GM18502 (cell line): ENCODE data around the gene RPS27.
"Not testable (repeated sequence)": the region's sequence is repeated elsewhere in the genome, so short reads cannot be mapped to it uniquely, and the experiment has no call there.

ENCODE experiments used
- ATAC-seq: cut with Tn5 transposase; IDR thresholded peaks from one replicate; pipeline ENCODE4 v1.9.1; 2021; ENCODE audit warnings: mild to moderate bottlenecking; ENCODE audit not compliant: unreplicated experiment, poor library complexity

The RPS27 gene

DNA sequence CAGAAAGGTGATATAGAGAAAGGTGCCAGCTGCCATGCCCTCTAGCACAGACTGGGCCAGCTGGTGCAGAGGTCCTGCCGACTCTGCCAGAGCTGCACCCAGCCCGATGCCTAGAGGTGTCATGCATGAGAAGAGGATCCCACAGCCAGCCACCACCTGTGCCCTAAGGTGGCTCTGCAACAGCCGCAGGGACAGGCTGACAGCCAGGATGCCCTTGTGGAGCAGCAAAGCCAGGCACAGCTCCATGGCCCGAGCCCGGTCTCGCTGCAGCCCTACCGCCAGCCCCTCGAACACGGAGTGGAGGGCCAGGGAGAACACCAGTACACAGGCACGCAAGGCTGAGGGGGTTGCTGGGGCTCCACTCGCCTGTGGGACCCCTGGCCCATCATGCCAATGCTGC, 30.4 kb upstream of the RPS27 start:
- no peak for ATAC-seq

DNA sequence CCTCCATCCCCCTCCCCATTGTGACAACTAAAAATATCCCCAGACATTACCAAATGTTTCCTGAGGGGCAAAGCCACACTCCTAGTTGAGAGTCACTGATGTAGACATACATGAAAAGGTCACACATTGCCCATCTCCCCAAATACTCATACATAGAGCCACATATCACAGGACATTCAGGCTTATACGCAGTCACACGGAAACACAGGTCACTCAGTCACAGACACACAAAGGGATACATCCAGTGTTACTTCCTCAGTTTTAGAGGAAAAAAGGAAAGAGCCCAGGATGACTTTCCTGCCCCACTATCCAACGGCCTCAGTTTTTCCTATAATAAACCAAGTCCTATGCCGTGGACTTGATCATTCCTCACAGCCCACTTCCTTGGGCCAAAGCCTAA, 29.1 kb upstream of the RPS27 start:
- no peak for ATAC-seq

DNA sequence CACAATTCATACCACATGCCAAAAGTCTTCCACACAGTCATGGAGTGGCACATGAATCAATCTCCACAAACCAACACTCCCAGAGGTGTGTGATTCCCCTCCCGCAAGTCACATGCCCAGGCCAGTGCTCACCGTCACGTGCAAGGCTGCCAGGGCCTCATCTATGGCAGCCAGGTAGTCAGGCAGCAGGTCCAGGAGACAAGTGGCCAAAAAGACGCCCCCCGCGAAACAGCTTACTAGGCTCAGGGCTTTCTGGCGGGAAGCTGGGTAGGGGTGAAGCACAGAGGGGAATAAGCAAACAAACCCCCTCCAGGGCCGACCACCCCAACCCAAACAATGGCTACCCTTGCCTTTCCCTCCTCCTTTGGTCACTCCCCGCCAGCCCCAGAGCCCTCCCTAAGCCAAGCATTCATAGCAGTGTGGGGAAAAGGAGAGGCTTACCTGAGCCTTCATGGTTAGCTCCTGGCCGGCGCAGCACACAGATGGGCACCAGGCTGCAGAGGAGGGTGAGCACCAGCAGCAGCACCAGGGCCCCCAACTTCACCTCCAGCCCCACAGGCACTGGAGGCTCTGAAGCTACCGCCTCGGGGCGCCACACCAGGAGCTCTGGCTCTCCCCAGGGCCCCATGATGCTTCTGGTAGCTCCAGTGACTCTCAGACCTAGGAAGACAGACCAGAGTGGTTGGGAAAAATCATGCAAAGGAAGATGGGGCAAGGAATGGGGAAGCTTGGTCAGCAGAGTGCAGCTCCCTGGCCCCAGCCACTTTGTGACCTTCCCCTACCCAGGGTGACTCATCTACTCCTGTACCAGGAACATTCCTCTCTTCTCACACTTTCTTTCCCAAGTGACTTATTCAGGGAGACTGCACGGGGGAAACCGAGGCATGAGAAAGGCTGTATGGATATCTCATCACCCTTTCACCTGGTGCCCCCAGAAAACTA, 28.2 kb upstream of the RPS27 start:
- ATAC-seq, result no peak

DNA sequence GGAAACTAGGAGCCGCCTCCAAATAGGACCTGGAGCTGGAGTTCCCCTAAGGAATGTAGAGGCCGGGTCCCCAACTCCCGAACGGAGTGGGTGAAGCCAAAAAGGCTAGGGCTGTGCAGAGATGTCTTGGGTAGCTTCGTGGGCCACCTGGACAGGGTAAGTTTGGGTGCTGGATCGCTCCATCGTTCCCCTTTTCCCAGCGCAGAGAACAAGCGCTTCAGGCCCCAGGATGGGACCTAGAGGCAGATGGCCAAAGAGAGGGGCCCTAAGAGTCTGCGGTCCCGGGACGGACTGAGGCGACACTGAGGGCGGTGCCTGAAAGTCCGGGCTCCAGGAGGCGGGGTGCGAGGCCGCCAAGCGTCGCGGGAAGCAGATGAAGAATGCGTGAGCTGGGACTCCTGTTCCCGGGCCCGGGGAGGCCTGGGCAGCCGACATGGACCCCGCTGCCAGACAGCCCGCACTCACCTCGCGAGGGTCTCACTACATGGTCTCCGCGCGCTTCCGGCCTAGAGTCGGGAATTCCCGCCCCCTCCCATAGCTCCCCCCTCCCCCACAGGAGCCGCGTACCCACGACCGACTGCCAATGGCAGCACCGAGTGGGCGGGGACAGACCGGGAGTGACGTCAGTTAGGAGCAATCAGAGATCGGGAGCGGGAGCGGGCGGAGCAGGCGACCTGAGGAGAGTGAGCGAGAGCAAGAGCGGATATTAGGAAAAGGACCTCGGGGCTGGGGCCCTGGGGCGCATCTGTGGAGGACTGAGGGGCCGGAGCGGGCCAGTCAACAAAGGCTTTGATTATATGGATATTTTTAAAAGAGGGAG, 27.3 kb upstream of the RPS27 start, which contains the start of gene SLC39A1:
SLC39A1 (minus strand) TSS at position 508 of the 820 bp plus-strand sequence. CDS start 822 bp downstream, outside the sequence.
- peak; percentile 45 for ATAC-seq

DNA sequence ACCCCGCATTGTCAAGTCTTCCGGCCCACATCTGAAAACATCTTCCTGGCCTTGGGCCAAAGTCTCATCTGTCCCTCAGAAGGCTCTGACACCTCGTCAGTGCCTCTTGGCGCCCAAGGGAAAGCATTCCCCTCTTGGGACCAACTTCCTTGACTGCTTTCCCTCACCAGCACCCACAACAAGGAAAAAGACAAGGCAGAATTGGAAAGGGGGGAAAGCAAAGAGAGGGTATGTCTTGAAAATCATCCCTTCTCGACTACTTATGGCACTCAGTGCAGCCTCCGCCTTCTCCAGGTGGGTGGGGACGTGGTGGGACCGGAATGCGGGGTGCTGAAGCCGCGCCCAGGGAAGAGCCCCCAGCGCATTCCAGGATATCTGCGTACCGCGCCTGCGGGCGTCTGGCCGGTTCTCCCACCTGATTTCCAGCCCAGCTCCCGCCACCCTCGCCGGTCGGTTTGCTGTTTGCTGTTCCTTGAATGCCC, 26.7 kb upstream of the RPS27 start:
- peak; percentile 7 for ATAC-seq

DNA sequence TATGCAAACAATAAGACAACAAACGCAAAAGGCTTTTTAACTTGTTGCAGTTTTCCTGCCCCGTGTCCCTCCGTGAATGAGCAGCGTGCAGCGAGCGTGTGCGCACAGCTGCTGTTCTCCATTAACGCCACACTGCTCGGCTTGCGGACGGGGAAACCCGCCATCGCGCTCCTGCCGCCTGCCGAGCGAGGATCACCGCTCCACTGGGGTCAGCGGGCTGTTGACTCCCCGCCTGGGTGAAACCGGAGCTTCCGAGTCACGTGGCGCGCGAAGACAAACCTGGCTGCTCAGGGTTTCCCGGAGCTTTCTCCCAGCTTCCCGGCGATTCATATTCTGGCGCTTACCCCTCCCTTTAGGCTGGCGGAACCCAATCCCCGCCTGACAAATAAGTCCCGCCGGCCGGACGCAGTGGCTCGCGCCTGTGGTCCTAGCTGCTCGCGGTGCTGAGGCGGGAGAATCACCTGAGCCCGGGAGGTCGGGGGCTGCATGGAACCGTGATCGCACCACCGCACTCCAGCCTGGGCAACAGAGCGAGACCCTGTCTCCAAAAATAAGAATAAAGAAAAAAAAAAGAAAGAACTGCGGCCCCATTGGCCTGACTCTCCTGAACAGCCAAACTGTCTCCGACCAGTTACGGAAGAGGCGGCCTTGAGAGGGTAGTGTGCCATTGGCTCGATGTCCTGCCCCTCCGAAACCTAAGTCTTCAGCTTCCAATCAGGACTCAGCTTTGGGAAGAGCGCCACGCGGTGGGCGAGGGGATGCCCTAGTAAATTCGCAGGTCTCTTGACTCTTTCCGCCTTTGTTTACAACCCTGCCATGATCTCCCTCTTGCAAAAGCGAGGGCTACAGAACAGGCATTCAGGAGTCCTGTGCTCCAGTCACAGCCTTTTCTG, 23.2 kb upstream of the RPS27 start, which contains the start of gene CREB3L4:
CREB3L4 (plus strand) TSS at position 796 of the 893 bp plus-strand sequence. CDS start 624 bp downstream, outside the sequence.
- peak; percentile 66 for ATAC-seq

DNA sequence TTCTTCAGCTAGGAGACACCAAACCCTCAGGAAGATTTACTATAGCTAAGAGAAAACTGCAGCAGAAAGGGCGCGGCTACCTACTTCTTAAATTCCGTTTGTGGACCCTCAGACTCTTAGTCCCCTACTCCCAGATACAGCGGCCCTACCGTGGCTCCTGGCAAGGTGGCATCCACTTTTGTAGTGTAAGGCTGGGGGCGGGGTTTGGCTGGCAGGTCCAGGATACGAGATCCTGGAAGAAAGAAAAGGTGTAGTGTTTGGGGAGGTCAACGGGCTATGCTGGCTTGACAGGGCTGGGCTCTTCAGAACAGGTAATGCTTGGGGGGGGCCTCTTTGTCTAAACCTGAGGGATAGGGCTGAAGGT, 22.6 kb upstream of the RPS27 start:
- ATAC-seq, result no peak

DNA sequence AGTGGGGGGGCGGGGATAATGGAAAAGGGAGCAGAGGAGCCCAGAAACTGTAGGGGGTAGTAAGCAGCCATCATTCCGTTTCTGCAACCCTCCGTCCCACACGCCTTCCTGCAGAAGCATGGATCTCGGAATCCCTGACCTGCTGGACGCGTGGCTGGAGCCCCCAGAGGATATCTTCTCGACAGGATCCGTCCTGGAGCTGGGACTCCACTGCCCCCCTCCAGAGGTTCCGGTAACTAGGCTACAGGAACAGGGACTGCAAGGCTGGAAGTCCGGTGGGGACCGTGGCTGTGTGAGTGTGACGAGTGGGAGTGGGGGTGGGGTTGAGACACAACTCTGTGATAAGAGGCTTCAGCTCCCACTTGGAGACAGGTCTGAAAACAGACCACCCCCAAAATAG, 22.2 kb upstream of the RPS27 start:
- ATAC-seq, result no peak

DNA sequence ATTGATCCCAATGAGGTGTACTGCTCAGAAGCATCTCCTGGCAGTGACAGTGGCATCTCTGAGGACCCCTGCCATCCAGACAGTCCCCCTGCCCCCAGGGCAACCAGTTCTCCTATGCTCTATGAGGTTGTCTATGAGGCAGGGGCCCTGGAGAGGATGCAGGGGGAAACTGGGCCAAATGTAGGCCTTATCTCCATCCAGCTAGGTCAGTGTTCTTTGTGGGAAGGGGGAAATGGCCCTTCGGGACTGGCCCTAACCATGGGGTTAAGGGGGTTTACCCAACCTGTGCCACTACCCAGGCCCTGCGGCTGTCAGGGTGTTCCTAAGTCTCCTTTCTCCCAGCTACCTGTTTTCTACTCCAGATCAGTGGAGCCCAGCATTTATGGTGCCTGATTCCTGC, 21.6 kb upstream of the RPS27 start:
- ATAC-seq, result no peak

DNA sequence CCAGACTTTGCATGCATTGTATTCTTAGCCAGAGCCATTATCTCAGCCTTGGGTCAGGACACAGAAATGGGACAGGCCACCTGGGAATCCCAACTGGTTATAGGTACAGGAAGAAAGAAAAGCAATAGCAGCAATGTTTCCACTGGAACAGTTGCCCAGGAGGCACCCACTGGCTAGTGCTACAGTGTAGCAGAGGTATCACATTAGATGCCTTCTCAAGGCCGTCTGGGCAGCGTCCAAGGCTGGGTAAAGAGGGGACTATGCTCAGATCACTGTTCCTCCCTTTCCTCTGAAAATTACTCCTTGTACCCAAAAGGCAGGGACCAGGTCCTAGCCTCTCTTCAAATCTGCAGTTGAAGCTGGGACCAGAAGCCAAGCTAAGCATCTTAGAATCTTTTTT, 20.2 kb upstream of the RPS27 start:
- ATAC-seq, result no peak

DNA sequence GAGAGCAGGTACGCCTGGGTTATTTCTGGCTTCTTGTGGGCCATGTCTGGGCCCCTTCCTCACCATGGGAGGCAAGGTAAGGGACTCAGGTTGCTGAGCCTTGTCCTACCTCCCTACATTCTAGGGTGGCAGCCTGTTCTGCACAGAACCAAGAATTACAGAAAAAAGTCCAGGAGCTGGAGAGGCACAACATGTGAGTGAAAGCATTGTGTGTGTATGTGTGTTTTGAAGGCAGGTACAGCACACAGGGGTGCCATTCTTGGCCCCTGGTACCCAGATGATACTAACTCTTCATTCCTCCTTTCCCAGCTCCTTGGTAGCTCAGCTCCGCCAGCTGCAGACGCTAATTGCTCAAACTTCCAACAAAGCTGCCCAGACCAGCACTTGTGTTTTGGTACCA, 17.5 kb upstream of the RPS27 start:
- no peak for ATAC-seq

DNA sequence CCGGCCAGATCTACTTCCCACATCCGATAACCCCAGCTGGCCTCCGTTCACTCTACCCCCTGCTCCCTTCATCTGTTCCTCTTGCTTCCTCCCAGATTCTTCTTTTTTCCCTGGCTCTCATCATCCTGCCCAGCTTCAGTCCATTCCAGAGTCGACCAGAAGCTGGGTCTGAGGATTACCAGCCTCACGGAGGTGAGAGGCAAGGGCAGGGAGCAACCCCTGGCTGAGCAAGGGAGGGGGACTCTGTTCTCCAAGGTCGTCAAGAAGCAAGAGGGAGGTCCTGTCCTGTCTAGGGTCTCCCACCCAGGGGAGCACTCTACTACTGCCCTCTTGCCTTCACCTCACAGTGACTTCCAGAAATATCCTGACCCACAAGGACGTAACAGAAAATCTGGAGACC, 17.0 kb upstream of the RPS27 start:
- ATAC-seq, result no peak

DNA sequence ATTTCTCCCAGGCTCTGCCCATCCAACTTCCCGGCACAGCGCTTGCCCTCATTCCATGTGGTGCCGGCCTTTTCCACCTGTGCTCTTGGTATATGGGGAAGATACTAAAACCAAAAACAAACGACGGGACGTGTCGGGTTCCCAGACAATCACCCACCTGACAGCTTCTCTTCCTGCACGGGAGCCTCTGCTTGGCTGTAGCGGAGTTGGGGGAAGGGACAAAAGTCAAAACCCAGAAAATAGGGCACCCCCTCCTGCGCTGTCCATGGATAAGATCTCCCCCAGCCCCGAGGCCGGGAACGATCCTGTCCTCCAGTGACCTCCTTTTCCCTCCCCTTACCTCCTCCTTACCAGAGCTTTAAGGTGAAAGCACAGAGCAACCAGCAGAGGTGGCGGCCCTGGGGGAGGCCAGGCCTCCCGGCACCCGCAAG, 13.7 kb upstream of the RPS27 start:
- peak; percentile 7 for ATAC-seq

DNA sequence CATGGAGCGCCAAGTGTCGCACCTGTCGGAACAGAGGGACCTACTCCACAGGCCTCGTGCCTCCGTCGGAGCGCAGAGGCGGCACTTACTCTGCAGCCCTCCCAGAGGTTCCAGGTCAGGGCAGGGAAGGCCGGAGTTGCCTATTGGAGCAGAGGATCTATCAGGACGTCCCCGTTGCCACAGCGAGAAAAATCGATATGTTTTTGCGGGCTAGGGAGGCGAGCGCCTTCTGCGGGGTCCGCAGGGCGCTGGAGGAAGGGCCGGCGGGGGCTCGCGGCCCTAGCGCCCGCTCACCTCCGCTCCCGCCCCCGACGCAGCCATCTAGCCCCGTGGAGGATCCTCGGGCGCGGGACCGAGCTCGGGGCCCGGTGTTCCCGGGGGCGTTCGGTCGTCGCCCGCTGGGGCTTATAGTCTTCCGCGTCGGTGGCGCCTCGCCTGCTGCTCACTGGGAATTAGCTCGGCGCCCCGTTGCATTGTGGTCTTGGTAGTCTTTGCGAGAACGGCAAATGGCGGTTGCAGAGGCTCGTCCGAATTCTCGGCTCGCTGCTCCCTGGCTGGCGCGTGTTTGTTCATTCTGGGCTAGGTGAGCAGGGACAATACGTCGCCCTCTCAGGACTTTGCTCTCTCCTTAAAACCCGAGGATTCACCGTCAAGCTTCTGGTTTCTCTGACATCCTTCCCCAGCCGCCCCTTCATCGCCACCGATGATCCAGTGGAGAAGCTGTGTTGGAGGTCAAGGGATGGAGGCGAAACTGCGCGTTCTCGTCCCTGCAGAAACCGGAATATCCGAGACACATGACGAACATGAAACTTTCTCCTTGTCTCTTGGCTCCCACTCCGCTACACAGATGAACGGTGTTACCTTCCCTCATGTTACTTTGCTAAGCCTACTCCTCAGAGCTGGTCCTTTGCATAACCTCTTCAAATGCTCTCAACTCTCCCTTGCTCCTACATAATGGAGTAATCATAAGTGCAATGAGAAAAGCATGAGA, 13.0 kb upstream of the RPS27 start, which contains the start of gene JTB:
JTB (minus strand) TSS at position 425 of the 991 bp plus-strand sequence; CDS start at position 3, 422 bp downstream.
- peak; percentile 78 for ATAC-seq

DNA sequence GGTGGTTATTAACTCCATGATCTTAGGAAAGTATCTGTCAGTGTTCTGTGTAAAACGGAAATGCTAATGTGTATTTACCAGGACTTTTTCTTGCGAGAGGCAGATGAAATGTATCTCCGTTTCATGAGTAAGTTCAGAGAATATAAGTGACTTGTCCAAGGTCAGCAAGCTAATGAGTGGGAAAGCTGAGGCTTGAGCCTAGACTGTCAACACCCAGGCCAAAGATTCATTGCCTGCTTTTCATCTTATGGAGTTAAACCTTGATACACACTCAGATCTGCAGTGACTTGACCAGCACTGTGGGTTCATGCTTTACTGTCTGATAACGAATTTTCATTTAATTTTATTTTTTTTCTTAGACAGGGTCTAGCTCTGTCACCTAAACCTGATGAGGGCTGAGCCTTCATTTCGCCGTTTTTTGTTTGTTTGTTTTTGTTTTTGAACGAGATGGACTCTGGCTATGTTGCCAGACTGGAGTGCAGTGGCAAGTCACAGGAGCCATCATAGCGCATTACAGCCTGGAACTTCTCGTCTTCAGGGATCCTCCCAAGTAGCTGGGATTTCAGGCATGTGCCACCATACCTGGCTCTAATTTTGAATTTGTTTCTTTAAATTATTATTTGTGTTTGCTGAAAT, 12.2 kb upstream of the RPS27 start:
- ATAC-seq, result no peak

DNA sequence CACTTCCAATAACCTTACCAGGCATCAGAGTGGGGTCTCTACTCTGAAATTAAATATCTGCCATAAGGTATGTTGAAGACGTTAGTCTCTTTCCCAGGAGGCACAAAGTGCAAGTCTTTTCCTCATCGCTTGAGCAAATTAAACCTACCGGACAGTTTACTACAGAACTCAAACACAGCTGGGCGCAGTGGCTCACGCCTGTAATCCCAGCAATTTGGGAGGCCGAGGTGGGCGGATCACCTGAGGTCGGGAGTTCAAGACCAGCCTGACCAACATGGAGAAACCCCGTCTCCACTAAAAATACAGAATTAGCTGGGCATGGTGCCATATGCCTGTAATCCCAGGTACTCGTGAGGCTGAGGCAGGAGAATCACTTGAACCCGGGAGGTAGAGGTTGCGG, 11.5 kb upstream of the RPS27 start:
- not testable (repeated sequence) for ATAC-seq

DNA sequence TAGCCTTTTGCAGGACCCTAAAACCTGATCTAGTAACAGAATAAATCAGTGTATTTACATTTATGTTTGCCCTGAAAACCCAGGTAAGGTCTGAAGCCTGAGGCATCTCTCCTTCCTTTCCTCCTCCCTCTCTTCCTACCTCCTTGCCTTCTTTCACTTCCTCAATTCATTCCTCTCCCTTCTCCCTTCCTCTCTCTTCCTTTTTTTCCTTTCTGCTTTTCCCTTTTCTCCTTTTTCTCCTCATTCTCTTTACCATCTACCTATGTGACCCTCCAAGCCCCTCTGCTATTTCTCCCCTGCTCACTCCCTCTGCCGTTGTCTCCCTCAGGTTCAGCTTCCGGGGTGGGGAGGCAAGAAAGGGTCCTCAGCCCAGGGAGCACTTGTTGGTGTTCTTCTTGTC, 8.8 kb upstream of the RPS27 start:
- ATAC-seq, result not testable (repeated sequence)
